ENCODE data around the gene ACOT7. TPM values are rescaled to one million over a fixed set of nuclear protein-coding genes. Genes with fewer than 3 reads are reported as not detected.
"Not testable (repeated sequence)": the region's sequence is repeated elsewhere in the genome, so short reads cannot be mapped to it uniquely, and the experiment has no call there.

Gene ACOT7
- total RNA-seq, 1 donor from 2014 or later: 40.0 TPM

- no peak overlapping the region for H3K4me3 Mint-ChIP-seq
- no peak overlapping the region for H3K27ac Mint-ChIP-seq
- H3K4me1 Mint-ChIP-seq (ENCODE audit: unreplicated experiment): peaks cover 2% of the 10 kb centered on the region
- no peak for DNase-seq (ENCODE audit: extremely low spot score, unreplicated experiment)
- H3K9me3 Mint-ChIP-seq: no peaks in the 10 kb centered on the region
- peaks cover 18% of the 10 kb centered on the region for H3K36me3 Mint-ChIP-seq
- no peaks in the 10 kb centered on the region for H3K27me3 Mint-ChIP-seq
- no peak for TF ChIP-seq CTCF (conservative IDR thresholded peaks at IDR 0.05)
These were observed 167.9 kb downstream of the ACOT7 start for GRCh38 chr1:6225651-6226050.

- Mint-ChIP-seq H3K4me1 (ENCODE audit: unreplicated experiment) (peaks cover 9% of the 10 kb centered on the region), H3K27ac (no peak overlapping the region), H3K4me3 (no peak overlapping the region), H3K36me3 (peaks cover 18% of the 10 kb centered on the region), H3K9me3 (no peaks in the 10 kb centered on the region), H3K27me3 (no peaks in the 10 kb centered on the region)
- no peak for DNase-seq (ENCODE audit: extremely low spot score, unreplicated experiment)
- TF ChIP-seq CTCF (conservative IDR thresholded peaks at IDR 0.05): no peak
These were observed 168.8 kb downstream of the ACOT7 start for GRCh38 chr1:6224718-6225117.

- peaks cover 18% of the 10 kb centered on the region for H3K36me3 Mint-ChIP-seq
- no peak for TF ChIP-seq CTCF (conservative IDR thresholded peaks at IDR 0.05)
- H3K4me3 Mint-ChIP-seq: no peak overlapping the region
- H3K27me3 Mint-ChIP-seq: no peaks in the 10 kb centered on the region
- peaks cover 9% of the 10 kb centered on the region for H3K4me1 Mint-ChIP-seq (ENCODE audit: unreplicated experiment)
- H3K9me3 Mint-ChIP-seq: no peaks in the 10 kb centered on the region
- no peak for DNase-seq (ENCODE audit: extremely low spot score, unreplicated experiment)
- H3K27ac Mint-ChIP-seq: no peak overlapping the region
These were observed 169.9 kb downstream of the ACOT7 start for GRCh38 chr1:6223617-6224016.

GRCh38 chr1:6222636-6223035 is 170.9 kb downstream of the ACOT7 start:
- no peak for TF ChIP-seq CTCF (conservative IDR thresholded peaks at IDR 0.05)
- no peaks in the 10 kb centered on the region for H3K27me3 Mint-ChIP-seq
- H3K4me3 Mint-ChIP-seq: no peak overlapping the region
- H3K9me3 Mint-ChIP-seq: no peaks in the 10 kb centered on the region
- H3K4me1 Mint-ChIP-seq (ENCODE audit: unreplicated experiment): peaks cover 9% of the 10 kb centered on the region
- H3K36me3 Mint-ChIP-seq: peaks cover 18% of the 10 kb centered on the region
- H3K27ac Mint-ChIP-seq: no peak overlapping the region
- no peak for DNase-seq (ENCODE audit: extremely low spot score, unreplicated experiment)

- Mint-ChIP-seq H3K27me3 (no peaks in the 10 kb centered on the region), H3K4me3 (no peak overlapping the region), H3K4me1 (ENCODE audit: unreplicated experiment) (peaks cover 9% of the 10 kb centered on the region), H3K36me3 (peaks cover 18% of the 10 kb centered on the region), H3K27ac (no peak overlapping the region), H3K9me3 (no peaks in the 10 kb centered on the region)
- DNase-seq (ENCODE audit: extremely low spot score, unreplicated experiment): no peak
- no peak for TF ChIP-seq CTCF (conservative IDR thresholded peaks at IDR 0.05)
These were observed 172.3 kb downstream of the ACOT7 start for GRCh38 chr1:6221210-6221784.

GRCh38 chr1:6220236-6220635 is 173.3 kb downstream of the ACOT7 start:
- no peak for TF ChIP-seq CTCF (conservative IDR thresholded peaks at IDR 0.05)
- no peak for DNase-seq (ENCODE audit: extremely low spot score, unreplicated experiment)
- no peaks in the 10 kb centered on the region for H3K27me3 Mint-ChIP-seq
- H3K27ac Mint-ChIP-seq: peak overlapping the region; percentile 84
- H3K9me3 Mint-ChIP-seq: no peaks in the 10 kb centered on the region
- H3K36me3 Mint-ChIP-seq: peaks cover 19% of the 10 kb centered on the region
- peaks cover 9% of the 10 kb centered on the region for H3K4me1 Mint-ChIP-seq (ENCODE audit: unreplicated experiment)
- no peak overlapping the region for H3K4me3 Mint-ChIP-seq

GRCh38 chr1:6219641-6220040 is 173.9 kb downstream of the ACOT7 start:
- not testable (repeated sequence) for H3K9me3 Mint-ChIP-seq; DNase-seq (ENCODE audit: extremely low spot score, unreplicated experiment); H3K27ac Mint-ChIP-seq; H3K27me3 Mint-ChIP-seq; H3K4me1 Mint-ChIP-seq (ENCODE audit: unreplicated experiment); H3K4me3 Mint-ChIP-seq
- H3K36me3 Mint-ChIP-seq: peaks cover 19% of the 10 kb centered on the region

Data from type B pancreatic cell (in vitro differentiated cells).